ENCODE results near the gene KRTAP5-2. TPM values are rescaled to one million over a fixed set of nuclear protein-coding genes. Genes with fewer than 3 reads are reported as not detected.

Gene KRTAP5-2
- polyA plus RNA-seq, 3 donors, result 0.18 TPM; not detected in 2

GRCh38 chr11:1562469-1563148 is 35.5 kb downstream of the KRTAP5-2 start:
- WGBS, 3 donors, result 91 to 95% (median 94%) methylated on average over 14 of the region's 14 CpGs
- H3K27ac ChIP-seq (ENCODE audit: low read depth, low read length), result no peak overlapping the region

DNA sequence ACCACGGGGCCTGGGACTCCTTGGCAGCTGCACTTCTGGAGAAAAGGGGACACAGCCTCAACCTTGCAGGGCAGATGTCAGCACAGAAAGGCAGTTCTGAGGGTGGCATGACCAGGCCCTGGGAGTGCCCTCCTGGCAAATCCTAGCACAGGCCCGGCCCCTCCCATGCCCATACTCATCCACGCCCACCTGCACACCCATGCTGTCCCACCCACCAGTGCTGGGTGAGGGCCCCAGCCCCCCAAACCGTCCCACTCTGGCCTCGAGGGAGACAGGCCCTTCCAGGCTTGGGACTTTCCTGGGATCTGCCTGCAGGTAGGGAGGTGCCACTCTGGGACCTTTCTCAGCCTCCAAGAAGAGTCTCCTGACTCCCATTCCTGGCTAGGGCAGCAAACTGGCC is 36.1 kb downstream of the KRTAP5-2 start:
- H3K27ac ChIP-seq (ENCODE audit: low read depth, low read length), result no peak overlapping the region
- 74 to 92% (median 88%) methylated on average over 5 of the region's 5 CpGs for WGBS, 3 donors

- H3K27ac ChIP-seq (ENCODE audit: low read depth, low read length), result no peak overlapping the region
- 92 to 93% (median 92%) methylated on average over 17 of the region's 17 CpGs for WGBS, 3 donors
Measured at GRCh38 chr11:1561266-1561665, 36.8 kb downstream of the KRTAP5-2 start.

DNA sequence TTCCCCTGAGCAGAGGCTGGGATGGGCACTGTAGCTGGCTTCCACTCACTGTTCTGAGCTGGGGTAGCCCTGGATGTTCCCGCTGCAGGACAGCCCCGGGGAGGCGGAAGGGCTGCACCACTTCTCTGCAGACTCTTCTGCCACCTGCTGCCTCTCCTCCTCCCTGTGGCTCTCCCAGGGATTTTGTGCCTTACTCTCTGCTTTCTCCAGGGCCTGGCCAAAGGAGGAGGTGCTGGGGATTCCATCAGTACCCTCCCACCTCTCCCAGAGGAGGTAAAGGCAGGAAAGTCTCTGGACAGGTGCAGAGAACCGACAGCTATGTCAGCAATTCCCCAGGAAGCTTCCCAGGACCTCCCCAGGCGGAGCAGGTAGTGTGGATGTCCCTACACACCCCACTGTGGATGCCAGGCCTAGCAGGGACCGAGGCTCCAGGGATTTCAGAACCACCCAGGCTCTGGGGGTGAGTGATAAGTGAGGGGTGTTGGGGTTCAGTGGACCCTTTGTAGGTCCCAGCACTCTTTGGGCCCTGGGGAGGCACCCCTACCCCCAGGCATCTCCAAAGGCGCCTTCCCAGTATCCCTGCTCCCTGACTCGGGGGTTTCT is 37.3 kb downstream of the KRTAP5-2 start:
- 79 to 92% (median 86%) methylated on average over 8 of the region's 8 CpGs for WGBS, 3 donors
- H3K27ac ChIP-seq (ENCODE audit: low read depth, low read length), result no peak overlapping the region

- 78 to 92% (median 84%) methylated on average over 13 to 15 of the region's 15 CpGs for WGBS, 3 donors
- no peak overlapping the region for H3K27ac ChIP-seq (ENCODE audit: low read depth, low read length)
Measured at GRCh38 chr11:1560002-1560648, 38.0 kb downstream of the KRTAP5-2 start.

- WGBS, 3 donors, result 42 to 58% (median 51%) methylated on average over 26 to 29 of the region's 29 CpGs
Measured at GRCh38 chr11:1559111-1559951, 38.8 kb downstream of the KRTAP5-2 start.

GRCh38 chr11:1558775-1559110 is 39.4 kb downstream of the KRTAP5-2 start:
- H3K27ac ChIP-seq (ENCODE audit: low read depth, low read length), result no peak overlapping the region
- 68 to 86% (median 74%) methylated on average over 10 to 12 of the region's 12 CpGs for WGBS, 3 donors

More at GRCh38 chr11:1559111-1559951, 38.8 kb downstream of the KRTAP5-2 start:
- H3K27ac ChIP-seq (ENCODE audit: low read depth, low read length), result no peak overlapping the region

DNA sequence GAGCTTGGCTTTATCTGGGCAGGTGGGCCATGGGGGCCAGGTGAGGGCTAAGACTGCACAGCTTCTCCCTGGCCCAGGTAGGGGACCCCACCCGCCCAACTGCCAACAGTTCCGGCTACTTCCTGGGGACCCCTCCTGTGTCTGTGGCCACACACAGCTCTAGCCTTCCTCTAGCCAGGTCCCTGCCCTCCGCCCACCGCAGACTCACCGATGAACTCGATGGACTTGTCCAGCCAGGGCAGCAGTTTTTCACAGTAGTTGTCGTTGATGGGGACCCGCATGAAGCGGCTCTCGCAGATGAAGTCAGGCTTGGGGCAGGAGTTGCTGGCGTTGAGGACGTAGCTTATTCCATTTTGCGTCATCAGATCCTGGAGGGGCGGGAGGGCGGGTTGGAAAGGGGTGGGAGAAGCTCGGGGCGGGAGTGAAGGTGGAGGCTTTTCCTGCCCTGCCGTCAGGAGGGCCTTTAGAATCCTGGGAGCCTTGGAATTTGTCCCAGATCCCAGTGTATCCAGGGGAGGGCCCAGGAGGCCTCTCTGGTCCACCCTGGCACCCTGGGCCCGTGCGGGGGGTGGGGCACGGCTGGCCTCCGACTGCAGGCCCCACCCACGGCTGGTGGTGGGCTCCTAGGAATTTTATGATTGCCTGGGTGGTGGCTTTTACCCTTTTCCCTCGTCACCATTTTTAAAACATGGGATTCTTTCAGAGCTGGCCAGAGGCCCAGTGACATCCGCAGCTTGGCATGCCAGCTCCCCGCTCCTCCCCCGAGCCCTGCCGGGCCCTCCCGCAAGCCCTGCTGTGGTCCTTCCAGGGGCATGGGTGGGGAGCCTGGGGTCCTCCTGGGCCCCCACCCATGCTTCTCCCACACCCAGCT is 40.0 kb downstream of the KRTAP5-2 start:
- no peak overlapping the region for H3K27ac ChIP-seq (ENCODE audit: low read depth, low read length)
- WGBS, 3 donors, result 40 to 53% (median 50%) methylated on average over 29 of the region's 29 CpGs

GRCh38 chr11:1557051-1557884 is 40.8 kb downstream of the KRTAP5-2 start:
- WGBS, 3 donors, result 85 to 88% (median 86%) methylated on average over 52 to 74 of the region's 74 CpGs
- no peak overlapping the region for H3K27ac ChIP-seq (ENCODE audit: low read depth, low read length)

- 66 to 69% (median 69%) methylated on average over 56 to 63 of the region's 63 CpGs for WGBS, 3 donors
- H3K27ac ChIP-seq (ENCODE audit: low read depth, low read length), result no peak overlapping the region
Measured at GRCh38 chr11:1556278-1556902, 41.7 kb downstream of the KRTAP5-2 start.

DNA sequence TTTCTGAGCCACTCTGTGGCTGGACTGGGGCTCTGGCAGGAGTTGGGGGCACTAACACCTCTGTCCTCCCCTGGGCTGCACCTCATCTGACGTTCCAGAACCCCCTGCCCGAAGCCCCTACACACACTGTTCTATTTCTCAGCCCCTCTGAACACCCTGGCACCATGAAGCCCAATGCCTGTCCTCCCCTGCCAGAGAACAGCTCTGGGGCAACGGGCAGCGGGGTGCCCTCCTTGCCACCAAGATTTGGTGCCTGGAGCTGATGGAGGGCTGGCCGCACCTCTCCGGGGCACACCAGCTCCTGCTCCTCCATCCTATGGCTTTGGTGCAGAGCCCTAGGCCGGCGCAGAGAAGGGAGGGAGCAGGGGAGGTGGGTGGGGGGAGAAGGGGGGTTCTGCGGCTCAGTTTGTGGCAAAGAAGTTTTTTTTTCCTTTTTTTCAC is 42.4 kb downstream of the KRTAP5-2 start:
- 81 to 91% (median 85%) methylated on average over 9 of the region's 9 CpGs for WGBS, 3 donors
- H3K27ac ChIP-seq (ENCODE audit: low read depth, low read length), result no peak overlapping the region

DNA sequence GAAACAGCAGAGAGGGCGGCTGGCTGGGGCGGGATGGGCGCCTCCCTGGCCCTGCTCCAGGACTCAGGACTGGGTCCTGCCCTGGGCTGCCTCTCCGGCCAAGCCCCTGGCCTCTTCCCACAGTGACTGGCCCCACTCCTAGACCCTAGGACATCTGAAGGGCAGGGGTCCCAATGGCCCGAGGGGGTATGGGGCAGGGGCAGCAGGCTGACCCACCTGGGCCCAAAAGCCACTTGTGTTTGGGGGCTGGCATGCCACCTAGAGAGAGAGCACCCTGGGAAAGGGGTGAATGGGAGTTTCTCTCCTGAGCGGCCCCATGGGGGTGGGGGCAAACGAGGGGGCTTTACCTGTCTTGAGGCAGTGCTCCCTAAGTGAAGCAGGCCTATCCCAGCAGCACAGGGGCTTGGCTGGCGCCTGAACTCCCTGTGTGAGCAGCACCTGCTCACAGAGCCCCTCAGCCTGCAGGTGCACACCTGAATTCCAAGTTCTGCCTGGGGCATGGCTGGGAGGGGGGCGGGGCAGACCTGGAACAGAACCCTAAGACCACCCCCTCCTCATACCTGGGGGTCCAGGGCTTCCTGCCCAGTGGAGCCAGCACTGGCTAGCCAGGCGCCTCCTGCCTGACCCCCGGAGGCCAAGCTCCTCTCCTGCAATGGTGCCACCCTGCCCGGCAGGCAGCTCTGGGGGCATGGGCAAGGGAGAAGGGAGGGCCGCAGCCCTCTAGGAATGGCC is 42.9 kb downstream of the KRTAP5-2 start:
- no peak overlapping the region for H3K27ac ChIP-seq (ENCODE audit: low read depth, low read length)
- WGBS, 3 donors, result 71 to 80% (median 79%) methylated on average over 10 to 13 of the region's 13 CpGs

DNA sequence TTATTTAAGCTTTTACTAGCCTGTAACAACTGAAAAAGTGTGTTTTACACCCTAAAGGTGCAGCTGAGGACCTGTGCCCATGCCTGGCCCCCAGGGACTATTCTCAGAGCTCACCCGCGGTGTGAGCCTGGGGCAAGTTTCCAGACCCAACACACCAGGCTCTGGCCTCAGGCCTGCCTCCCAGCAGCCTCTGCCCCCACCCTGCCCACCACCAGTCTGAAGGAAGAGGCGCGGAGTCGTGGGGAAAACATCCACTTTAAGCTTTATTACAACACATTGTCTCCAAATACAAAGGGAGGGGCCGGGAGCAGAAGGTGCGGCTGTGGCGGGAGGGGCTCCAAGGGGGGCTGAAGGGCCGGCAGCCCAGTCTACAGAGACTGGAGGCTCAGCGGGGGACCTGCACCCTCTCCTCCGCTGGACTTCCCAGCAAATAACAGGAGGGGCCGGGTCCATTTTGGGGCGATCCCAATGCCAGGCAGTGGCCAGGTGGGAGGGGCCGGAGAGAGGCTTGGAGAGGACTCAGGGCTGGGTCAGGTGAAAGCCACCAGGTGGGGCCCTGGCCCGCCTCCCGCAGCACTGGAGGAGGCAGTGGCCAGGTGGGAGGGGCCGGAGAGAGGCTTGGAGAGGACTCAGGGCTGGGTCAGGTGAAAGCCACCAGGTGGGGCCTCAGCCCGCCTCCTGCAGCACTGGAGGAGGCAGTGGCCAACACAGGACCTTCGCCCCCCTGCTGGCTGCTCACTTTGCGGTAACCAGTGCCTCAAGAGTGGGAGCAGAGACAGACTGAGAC is 44.1 kb downstream of the KRTAP5-2 start:
- WGBS, 3 donors, result 44 to 66% (median 65%) methylated on average over 20 of the region's 20 CpGs
- H3K27ac ChIP-seq (ENCODE audit: low read depth, low read length), result no peak overlapping the region

DNA sequence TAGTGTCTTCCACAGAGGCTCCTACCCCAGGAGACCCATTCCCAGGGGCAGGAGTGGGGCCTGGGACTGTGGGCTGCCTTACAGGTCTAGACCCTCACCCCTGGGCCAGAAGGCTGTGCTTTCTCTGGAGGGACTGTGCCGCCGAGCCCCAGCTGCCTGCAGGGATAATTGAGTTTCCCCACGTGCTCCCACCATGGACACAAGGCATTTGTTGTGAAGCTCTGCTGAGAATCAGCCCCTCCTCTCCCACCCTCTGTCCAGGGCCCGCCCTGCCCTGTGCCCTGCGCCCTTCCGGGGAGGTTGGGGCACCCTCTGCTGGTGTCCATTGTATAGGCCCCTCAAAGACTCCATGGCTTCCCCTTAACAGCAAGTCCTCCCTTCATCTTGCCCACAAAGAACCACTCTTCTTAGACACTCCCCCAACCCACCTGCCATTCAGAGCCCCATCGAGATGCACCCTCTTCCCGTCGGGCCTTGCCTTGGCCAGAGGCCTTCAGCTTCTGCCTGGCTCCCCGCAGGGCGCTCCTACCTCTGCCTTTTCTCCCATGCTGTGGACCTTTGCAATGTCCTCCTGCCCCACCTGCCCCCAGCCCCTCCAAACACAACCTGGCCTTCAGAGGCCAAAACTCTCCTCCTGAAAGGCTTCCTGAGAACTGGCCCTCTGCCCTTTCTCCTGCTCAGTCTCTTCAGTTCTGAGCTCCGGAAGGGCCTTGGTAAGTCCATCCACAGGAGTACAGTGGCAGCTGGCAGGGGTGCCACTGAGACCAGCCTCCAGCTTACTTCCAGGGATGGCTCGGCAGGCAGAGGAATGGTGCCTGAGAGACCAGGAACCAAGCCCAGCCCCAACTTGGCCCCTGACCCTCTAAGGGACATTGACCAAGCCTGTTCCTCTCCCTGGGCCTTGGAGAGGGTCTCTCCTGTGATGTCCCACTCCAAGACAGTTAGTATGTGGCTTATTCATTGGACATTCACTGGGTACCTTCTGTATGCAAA is 48.5 kb downstream of the KRTAP5-2 start:
- WGBS, 3 donors, result 74 to 85% (median 80%) methylated on average over 13 of the region's 13 CpGs
- H3K27ac ChIP-seq (ENCODE audit: low read depth, low read length), result no peak overlapping the region

Measured in adipose tissue (tissue), 3 donors.